ENCODE measurements around the gene CTRL. TPM values are rescaled to one million over a fixed set of nuclear protein-coding genes. Genes with fewer than 3 reads are reported as not detected.
A peak's percentile ranks its signal among the peaks of the same experiment; 100 is the strongest.

CTRL gene
- total and polyA plus RNA-seq, 11 donors, result 0.23 to 2.1 (median 0.74) TPM; not detected in 1

GRCh38 chr16:67881621-67882161 is 50.0 kb downstream of the CTRL start:
- Histone ChIP-seq H3K36me3 (peaks cover 0 to 97% (median 82%) of the 10 kb centered on the region in 9 donors), H3K4me3 (no peak overlapping the region), H3K27me3 (no peaks in the 10 kb centered on the region), H3K27ac (peak overlapping the region; percentile 57 to 94 (median 84)), H3K9me3 (no peaks in the 10 kb centered on the region), H3K4me1 (peaks cover 0 to 56% (median 32%) of the 10 kb centered on the region in 12 donors)
- WGBS, 4 donors, result 57 to 84% (median 71%) methylated on average over 16 to 21 of the region's 21 CpGs
- intact Hi-C loops (cut with DNase I), result loop anchor here in 9 of 10 donors (2.0 to 10.0 kb wide), 8 partner anchors 45 to 163 kb away; no protein-coding TSS in a partner anchor
- ATAC-seq (peak; percentile 60 to 66 (median 62)), DNase-seq (peak in 4 of 5 donors; percentile 42 to 84 (median 62))
- TF ChIP-seq CTCF (IDR thresholded peaks at IDR 0.05) (no peak), POLR2A (IDR thresholded peaks at IDR 0.05) (no peak)

DNA sequence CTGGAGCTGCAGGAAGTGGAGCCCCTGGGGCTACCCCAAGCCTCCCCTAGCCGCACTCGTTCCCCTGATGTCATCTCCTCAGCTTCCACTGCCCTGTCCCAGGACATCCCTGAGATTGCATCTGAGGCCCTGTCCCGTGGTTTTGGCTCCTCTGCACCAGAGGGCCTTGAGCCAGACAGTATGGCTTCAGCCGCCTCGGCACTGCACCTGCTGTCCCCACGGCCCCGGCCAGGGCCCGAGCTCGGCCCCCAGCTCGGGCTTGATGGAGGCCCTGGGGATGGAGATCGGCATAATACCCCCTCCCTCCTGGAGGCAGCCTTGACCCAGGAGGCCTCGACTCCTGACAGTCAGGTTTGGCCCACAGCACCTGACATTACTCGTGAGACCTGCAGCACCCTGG is 51.1 kb downstream of the CTRL start:
- peaks cover 0 to 100% (median 83%) of the 10 kb centered on the region in 9 donors for H3K36me3 ChIP-seq
- H3K27ac ChIP-seq, result peak overlapping the region in 4 of 12 donors; percentile 34 to 92 (median 77)
- H3K9me3 ChIP-seq, result no peaks in the 10 kb centered on the region
- WGBS, 4 donors, result 82 to 93% (median 93%) methylated on average over 5 to 13 of the region's 13 CpGs
- H3K27me3 ChIP-seq, result no peaks in the 10 kb centered on the region
- peaks cover 0 to 65% (median 34%) of the 10 kb centered on the region in 12 donors for H3K4me1 ChIP-seq
- no peak for TF ChIP-seq CTCF (IDR thresholded peaks at IDR 0.05)
- no peak for TF ChIP-seq POLR2A (IDR thresholded peaks at IDR 0.05)
- ATAC-seq (no peak), DNase-seq (no peak)
- intact Hi-C loops (cut with DNase I), result loop anchor here in 9 of 10 donors (5.0 to 10.0 kb wide), 6 partner anchors 47 to 164 kb away; no protein-coding TSS in a partner anchor
- no peak overlapping the region for H3K4me3 ChIP-seq

GRCh38 chr16:67879936-67880335 is 51.7 kb downstream of the CTRL start:
- no peak for TF ChIP-seq CTCF (IDR thresholded peaks at IDR 0.05)
- no peak for TF ChIP-seq POLR2A (IDR thresholded peaks at IDR 0.05)
- no peak overlapping the region for H3K4me3 ChIP-seq
- intact Hi-C loops (cut with DNase I), result loop anchor here (5.0 to 10.0 kb wide), 6 partner anchors 47 to 165 kb away; no protein-coding TSS in a partner anchor
- no peak for DNase-seq
- 80 to 89% (median 87%) methylated on average over 3 to 5 of the region's 5 CpGs for WGBS, 4 donors
- ATAC-seq, result no peak
- peak overlapping the region in 2 of 12 donors; percentile 67 to 92 for H3K27ac ChIP-seq
- no peaks in the 10 kb centered on the region for H3K27me3 ChIP-seq
- no peaks in the 10 kb centered on the region for H3K9me3 ChIP-seq
- peaks cover 0 to 95% (median 83%) of the 10 kb centered on the region in 9 donors for H3K36me3 ChIP-seq
- H3K4me1 ChIP-seq, result peaks cover 0 to 66% (median 35%) of the 10 kb centered on the region in 12 donors

Other genes with a start within 250 kb of the CTRL start
- gene GFOD2, start 212.5 kb downstream of the CTRL start, total RNA-seq, result 10 to 100 TPM in 3 of 9 donors, 1 to 10 TPM in 6; 6.5 to 11.7 (median 9.8) TPM
- 10 to 100 TPM in 1 of 2 donors, 1 to 10 TPM in 1; 8.2 to 15.4 TPM for gene GFOD2, start 212.5 kb downstream of the CTRL start, polyA plus RNA-seq
- gene RANBP10, start 125.3 kb downstream of the CTRL start, total RNA-seq, result 10 to 100 TPM in 6 of 9 donors, 1 to 10 TPM in 3; 7.1 to 19.7 (median 12.3) TPM
- gene RANBP10, start 125.3 kb downstream of the CTRL start, polyA plus RNA-seq, result 10 to 100 TPM in 1 of 2 donors, 1 to 10 TPM in 1; 5.6 to 11.2 TPM
- gene TSNAXIP1, start 125.0 kb downstream of the CTRL start, total RNA-seq, result under 1 TPM in 8 of 9 donors, not detected in 1; 0.16 to 0.93 (median 0.46) TPM
- gene TSNAXIP1, start 125.0 kb downstream of the CTRL start, polyA plus RNA-seq, result under 1 TPM; 0.67 to 0.76 TPM
- gene THAP11, start 89.5 kb downstream of the CTRL start, total RNA-seq, result 10 to 100 TPM; 24.9 to 87.5 (median 31.4) TPM
- gene THAP11, start 89.5 kb downstream of the CTRL start, polyA plus RNA-seq, result 10 to 100 TPM; 10.6 to 26.3 TPM
- gene NUTF2, start 84.9 kb downstream of the CTRL start, total RNA-seq, result 100 to 1,000 TPM in 2 of 9 donors, 10 to 100 TPM in 7; 66.5 to 145 (median 90.9) TPM
- 100 to 1,000 TPM; 179 to 191 TPM for gene NUTF2, start 84.9 kb downstream of the CTRL start, polyA plus RNA-seq
- 10 to 100 TPM; 14.4 to 31.2 (median 20.1) TPM for gene CENPT, start 84.2 kb downstream of the CTRL start, total RNA-seq
- gene CENPT, start 84.2 kb downstream of the CTRL start, polyA plus RNA-seq, result 10 to 100 TPM; 25.7 to 28.0 TPM
- gene EDC4, start 58.8 kb downstream of the CTRL start, total RNA-seq, result 10 to 100 TPM; 26.2 to 42.5 (median 32.5) TPM
- gene EDC4, start 58.8 kb downstream of the CTRL start, polyA plus RNA-seq, result 10 to 100 TPM; 27.8 to 31.1 TPM
- gene NRN1L, start 47.0 kb downstream of the CTRL start, total RNA-seq, result 1 to 10 TPM in 4 of 9 donors, under 1 TPM in 2, not detected in 3; 0.78 to 5.8 (median 1.7) TPM
- 1 to 10 TPM; 1.7 to 1.8 TPM for gene NRN1L, start 47.0 kb downstream of the CTRL start, polyA plus RNA-seq
- gene PSKH1, start 38.6 kb downstream of the CTRL start, total RNA-seq, result 10 to 100 TPM; 17.1 to 31.3 (median 21.6) TPM
- gene PSKH1, start 38.6 kb downstream of the CTRL start, polyA plus RNA-seq, result 10 to 100 TPM; 16.3 to 36.9 TPM
- 100 to 1,000 TPM in 1 of 9 donors, 10 to 100 TPM in 8; 39.4 to 182 (median 60.5) TPM for gene PSMB10, start 5.0 kb upstream of the CTRL start, total RNA-seq
- gene PSMB10, start 5.0 kb upstream of the CTRL start, polyA plus RNA-seq, result 100 to 1,000 TPM in 1 of 2 donors, 10 to 100 TPM in 1; 56.9 to 118 TPM
- gene LCAT, start 12.3 kb upstream of the CTRL start, total RNA-seq, result 10 to 100 TPM in 7 of 9 donors, 1 to 10 TPM in 2; 9.7 to 24.1 (median 18.2) TPM
- gene LCAT, start 12.3 kb upstream of the CTRL start, polyA plus RNA-seq, result 10 to 100 TPM; 10.9 to 31.7 TPM
- gene SLC12A4, start 36.8 kb upstream of the CTRL start, total RNA-seq, result 10 to 100 TPM; 64.6 to 92.2 (median 86.8) TPM
- gene SLC12A4, start 36.8 kb upstream of the CTRL start, polyA plus RNA-seq, result 10 to 100 TPM; 65.3 to 81.5 TPM
- under 1 TPM in 2 of 9 donors, not detected in 7; 0.13 to 0.16 TPM for gene DPEP3, start 48.6 kb upstream of the CTRL start, total RNA-seq
- not detected for gene DPEP3, start 48.6 kb upstream of the CTRL start, polyA plus RNA-seq
- 1 to 10 TPM in 5 of 9 donors, under 1 TPM in 4; 0.42 to 9.8 (median 1.2) TPM for gene DPEP2, start 67.6 kb upstream of the CTRL start, total RNA-seq
- gene DPEP2, start 67.6 kb upstream of the CTRL start, polyA plus RNA-seq, result 1 to 10 TPM; 1.1 to 1.2 TPM
- not detected for gene DPEP2NB, start 84.0 kb upstream of the CTRL start, total RNA-seq
- gene DPEP2NB, start 84.0 kb upstream of the CTRL start, polyA plus RNA-seq, result not detected
- gene DDX28, start 91.4 kb upstream of the CTRL start, total RNA-seq, result 10 to 100 TPM in 2 of 9 donors, 1 to 10 TPM in 7; 4.4 to 11.9 (median 8.8) TPM
- 10 to 100 TPM in 1 of 2 donors, 1 to 10 TPM in 1; 8.3 to 10.7 TPM for gene DDX28, start 91.4 kb upstream of the CTRL start, polyA plus RNA-seq
- 10 to 100 TPM in 1 of 9 donors, 1 to 10 TPM in 8; 3.8 to 11.5 (median 7.2) TPM for gene DUS2, start 91.4 kb upstream of the CTRL start, total RNA-seq
- gene DUS2, start 91.4 kb upstream of the CTRL start, polyA plus RNA-seq, result 10 to 100 TPM in 1 of 2 donors, 1 to 10 TPM in 1; 4.5 to 10.4 TPM
- gene NFATC3, start 153.5 kb upstream of the CTRL start, total RNA-seq, result 10 to 100 TPM; 20.6 to 35.1 (median 28.8) TPM
- gene NFATC3, start 153.5 kb upstream of the CTRL start, polyA plus RNA-seq, result 10 to 100 TPM in 1 of 2 donors, 1 to 10 TPM in 1; 5.9 to 12.1 TPM